HG03060 (cell line): ENCODE data around the gene PTDSS2.
"Not testable (repeated sequence)": the region's sequence is repeated elsewhere in the genome, so short reads cannot be mapped to it uniquely, and the experiment has no call there.

Source experiments
- ATAC-seq: cut with Tn5 transposase; IDR thresholded peaks from one replicate; pipeline ENCODE4 v1.9.1; 2021; ENCODE audit warnings: low read depth, moderate number of reproducible peaks; ENCODE audit not compliant: unreplicated experiment

The PTDSS2 gene

DNA sequence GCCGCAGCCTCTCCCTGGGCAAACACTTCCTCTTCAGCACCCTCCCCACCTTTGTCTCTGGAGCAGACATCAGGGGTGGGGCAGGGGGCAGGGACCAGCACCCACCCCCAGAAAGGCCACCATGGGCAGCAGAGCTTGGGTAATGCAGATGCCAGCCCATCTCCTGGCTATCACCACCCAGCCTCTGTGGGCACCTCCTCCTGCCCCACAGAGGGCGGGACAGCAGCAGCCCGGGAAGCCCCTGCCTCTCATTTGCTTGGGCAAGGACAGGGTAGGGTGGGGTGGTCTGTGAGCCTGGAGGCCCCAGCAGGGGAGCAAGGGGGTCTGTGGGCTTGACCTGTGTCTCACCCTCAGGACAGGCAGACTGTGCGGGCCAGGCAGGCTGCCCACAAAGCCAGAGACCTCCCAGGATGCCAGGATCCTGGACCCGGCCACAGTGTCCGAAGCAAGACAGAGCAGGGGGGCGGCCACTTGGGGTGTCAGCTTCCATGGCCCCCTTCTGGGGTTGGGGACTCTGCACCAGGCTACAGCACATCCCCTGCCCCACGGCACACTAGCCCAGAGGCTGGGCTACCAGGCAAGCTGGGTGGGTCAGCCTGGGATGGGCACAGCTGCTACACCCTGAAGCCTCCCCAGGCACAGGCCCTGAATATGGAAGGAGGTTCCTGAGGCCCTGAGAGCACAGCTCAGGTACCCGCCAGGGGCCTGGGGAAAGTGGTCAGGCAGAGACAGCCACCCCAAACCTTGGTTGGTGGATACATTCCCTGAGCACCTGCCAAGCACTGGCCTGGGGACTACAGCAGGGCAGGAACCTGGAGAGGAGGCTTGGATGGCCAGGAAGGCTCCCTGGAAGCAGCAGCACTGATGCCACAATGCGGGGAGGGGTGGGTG lies 52.5 kb downstream of the PTDSS2 start:
- ATAC-seq = no peak

DNA sequence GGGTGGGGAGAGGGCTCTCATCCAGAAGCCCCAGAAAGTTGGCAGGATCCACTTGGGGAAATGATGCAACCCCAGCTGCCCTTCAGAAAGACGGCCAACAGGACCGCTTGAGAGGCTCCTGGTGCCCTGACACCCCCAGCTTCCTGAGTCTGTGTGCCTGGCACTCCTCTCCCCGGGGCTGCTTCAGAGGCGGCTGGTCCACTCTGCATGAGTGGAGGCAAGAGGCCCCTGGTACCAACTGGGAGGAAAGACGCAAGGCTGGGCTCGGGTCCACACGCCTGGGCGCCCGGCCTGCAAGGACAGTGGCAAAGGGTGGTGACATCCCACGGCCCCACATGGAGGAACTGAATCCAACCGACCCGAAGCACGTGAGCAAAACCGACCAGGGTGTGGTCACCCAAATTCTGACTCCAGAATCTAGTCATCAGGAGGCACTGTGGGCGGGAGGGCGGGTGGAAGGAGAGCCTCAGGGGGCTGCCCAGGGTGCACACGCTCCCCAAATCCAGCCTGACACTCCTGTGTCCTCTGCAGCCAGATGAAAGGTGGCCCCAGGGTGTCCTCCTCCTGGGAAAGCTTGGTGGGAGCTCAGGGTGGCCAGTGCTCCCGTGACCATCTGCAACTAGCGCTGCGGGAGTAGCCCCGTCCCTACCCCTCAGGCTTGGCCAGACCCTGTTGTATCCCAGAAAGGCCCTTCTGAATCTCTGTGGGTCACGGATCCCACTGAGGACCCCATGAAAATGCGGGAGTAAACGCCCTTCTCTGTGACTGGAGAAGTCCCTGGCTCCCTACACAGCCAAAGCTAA lies 53.3 kb downstream of the PTDSS2 start:
- no peak for ATAC-seq

DNA sequence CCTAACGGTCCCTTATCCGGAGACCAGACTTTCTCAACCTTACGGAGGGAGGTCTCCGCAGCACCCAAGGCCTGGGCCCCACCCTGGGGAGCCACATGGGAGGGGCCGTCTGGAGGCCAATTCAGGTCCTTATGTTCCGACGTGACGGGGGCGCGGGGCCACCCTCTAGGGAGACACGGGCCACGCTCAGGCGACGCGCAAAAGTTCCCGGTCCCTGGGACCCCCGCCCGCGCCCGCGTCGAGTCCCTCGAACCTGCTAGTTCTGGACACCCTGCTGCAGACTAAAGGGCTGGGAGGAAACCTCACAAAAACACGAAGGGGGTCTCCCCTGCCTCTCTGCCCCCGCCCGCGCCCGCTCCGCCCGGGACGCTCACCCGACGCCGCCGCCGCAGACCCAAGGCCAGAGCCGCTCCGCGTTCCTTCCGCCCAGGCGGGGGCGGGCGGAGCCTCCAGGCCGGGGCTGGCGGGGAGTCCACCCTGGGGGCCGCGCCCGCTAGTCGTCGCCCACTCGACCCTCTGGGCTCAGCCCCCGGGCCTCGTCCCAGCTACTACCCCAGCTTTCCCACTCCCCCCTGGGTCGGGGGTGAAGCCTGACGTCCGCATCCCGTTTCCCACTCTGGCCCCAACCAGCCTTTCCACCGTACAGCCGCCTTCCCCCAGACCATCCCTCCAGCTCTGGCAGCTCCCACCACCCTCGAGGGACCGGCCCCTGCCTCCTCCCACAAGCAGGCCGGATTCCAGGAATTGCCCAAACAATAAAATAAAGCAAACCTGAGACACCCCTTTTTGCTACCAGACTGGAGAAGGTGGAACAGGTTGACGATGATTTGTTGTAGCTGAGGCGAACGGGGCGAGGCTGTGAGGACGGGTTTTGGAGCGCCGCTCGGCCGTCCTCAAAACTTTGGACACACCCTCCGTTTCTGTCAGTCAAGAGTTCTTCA lies 54.2 kb downstream of the PTDSS2 start:
- no peak for ATAC-seq

DNA sequence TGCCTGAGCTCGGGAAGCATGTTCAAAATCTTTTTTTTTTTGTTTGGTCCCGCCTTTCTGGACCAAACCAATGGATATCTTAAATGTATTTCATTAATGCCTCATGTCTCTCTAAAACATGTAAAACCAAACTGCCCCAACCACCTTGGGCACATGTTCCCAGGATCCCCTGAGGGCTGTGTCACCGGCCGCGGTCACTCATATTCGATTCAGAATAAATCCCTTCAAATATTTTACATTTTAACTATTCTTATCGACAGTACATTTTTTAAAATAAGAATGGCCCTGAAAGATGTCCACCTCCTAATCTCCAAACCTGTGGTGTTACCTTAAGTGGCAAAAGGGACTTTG lies 54.9 kb downstream of the PTDSS2 start:
- ATAC-seq = no peak

DNA sequence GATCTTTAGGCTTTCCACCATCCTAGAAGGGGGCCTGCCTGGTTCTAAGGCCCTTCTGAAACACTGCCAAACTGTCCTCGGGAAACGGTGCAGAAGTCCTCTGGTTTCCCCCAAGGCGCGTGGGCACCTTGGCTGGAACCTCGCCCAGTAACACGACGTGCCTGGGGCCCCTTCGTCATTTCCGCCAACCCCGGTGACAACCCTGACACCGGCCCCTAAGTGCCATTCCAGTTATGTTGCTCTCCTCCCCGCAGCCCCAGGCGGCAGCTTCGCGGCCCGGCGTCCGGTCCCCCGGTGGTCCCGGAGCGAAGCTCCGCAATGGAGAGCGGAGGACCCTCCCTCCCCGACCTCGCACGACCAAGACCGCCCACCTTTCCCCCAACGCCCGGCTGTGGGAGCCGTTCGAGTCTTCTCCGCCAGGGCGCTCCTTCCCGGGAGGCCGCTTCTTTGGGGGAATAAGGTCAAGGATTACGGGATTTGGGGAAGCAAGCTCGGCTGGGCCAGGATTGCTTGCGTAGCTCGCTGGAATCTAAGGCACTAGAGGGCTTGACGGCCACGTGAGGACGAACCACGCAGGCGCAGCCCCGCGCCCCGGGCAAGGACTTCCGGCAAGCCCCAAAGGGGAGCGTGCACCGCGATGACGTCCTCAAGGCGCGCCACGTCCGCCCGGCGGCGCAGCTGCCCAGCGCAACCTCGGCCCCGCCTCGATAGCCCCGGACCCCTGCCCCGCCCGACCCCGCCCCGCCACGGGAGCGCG lies 56.3 kb downstream of the PTDSS2 start:
- ATAC-seq = peak; percentile 48

DNA sequence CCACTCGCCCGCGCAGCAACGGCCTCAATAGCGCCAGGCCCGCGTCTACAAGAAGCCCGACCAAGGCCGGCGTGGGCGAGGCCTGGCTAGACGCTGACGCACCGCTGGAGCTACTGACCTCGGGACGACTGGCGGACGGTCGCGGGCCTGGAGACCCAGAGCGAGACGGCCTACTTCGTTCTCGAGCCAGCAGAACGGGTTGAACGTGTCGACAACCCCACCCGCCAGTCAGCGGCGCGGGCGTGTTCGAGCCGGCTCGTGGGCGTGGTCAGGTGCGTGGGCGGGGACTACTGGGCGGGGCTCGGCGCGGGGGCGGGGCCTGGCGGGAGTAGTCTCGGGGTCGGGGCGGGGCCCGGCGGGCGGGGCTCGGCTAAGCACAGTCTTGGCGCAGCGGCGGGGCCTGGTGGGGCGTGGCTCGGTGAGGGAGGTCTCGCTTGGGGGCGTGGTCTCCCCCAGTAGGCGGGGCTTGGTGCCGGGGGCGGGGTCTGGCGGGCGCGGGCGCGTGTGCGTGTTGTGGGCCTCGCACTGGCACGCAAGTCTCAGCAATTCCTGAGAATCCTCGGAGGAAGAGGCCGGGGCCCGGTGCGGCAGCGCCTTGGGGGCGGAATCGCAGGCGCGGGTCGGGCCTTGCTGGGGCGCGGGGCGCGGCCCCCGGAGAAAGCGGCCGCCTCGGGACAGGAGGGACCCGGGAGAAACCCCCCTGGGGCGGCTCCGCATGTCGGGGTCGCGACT lies 57.1 kb downstream of the PTDSS2 start, which contains the start of gene RNH1:
Gene RNH1, minus strand, starts transcription at position 248 of the 732 bp plus-strand sequence. CDS start 5,080 bp downstream, outside the sequence.
- ATAC-seq = peak; percentile 30

DNA sequence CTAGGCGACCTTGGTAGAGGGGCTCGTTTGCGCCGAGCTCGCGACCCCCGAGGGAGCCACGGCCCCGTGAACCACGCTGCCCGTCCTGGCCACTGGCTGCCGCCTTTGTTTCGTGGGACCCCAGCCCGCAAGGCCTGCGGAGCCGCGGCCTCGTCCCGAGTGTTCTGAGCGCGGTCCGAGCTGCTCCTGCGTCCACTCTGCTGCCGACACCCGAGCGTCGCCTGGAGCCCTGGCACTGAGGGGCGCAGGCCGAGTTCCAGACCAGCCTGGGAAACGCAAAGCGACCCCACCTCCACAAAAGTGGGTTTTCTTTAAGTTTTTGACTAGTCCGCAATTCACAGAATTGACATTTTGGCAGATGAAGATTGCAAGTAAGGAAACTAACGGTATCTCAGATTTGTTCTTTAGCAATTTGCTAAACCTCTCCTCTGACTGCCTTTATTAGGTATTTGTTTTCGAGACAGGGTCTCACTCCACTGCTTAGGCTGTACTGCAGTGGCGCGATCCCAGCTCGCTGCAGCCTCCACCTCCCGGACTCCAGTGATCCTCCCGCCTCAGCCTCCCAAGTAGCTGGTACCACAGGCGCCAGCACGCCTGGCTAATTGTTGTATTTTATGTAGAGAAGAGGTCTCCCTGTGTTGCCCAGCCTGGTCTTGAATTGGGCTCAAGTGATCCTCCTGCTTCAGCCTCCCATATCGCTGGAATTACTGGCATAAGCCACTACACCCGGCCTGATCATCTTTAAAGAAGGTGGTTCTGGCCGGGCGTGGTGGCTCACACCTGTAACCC lies 57.8 kb downstream of the PTDSS2 start:
- no peak for ATAC-seq

DNA sequence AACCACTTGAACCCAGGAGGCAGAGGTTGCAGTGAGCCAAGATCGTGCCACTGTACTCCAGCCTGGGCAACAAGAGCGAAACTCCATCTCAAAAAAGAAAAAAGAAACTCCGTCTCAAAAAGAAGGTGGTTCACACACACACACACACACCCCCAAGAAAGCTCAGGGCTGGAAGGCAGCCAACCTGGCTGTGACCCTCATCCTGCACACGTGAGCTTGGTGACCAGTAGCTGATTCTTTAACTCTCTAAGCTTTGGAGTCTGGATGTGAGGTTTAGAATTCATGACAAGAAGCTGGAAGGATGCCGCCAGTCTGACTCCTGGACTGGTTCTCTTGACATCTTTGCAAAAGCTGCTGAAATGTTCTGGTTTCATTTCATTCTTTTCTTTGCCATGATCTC lies 58.9 kb downstream of the PTDSS2 start:
- ATAC-seq = no peak

DNA sequence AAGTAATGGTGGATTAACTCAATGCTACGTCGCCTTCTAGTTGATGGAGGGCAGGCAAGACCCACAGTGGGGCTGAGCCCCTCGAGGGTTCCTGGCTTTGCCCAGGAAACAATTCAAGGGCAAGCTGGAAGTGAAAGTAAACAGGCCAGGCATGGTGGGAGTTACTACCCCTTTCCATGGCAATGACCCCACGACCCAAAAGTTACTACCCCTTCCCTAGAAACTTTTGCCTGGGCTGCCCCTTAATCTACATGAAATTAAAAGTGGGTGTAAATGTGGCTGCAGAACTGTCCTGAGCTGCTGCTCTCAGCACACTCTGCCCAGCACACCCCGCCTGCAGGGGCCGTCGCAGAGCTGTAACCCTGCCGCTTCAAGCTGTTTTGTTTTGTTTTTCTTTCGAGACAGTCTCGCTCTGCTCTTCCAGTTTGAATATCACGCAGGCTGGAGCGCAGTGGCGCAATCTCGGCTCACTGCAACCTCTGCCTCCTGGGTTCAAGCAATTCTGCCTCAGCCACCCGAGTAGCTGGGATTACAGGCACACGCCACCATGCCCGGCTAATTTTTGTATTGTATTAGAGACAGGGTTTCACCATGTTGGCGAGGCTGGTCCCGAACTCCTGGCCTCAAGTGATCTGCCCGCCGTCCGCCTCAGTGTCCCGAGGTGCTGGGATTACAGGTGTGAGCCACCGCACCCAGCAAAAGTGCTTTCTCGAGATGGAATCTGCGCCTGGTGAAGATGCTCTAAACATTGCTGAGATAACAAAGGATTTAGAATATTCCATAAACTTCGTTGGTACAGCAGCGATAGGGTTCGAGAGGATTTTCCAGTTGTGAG lies 62.9 kb downstream of the PTDSS2 start:
- no peak for ATAC-seq

DNA sequence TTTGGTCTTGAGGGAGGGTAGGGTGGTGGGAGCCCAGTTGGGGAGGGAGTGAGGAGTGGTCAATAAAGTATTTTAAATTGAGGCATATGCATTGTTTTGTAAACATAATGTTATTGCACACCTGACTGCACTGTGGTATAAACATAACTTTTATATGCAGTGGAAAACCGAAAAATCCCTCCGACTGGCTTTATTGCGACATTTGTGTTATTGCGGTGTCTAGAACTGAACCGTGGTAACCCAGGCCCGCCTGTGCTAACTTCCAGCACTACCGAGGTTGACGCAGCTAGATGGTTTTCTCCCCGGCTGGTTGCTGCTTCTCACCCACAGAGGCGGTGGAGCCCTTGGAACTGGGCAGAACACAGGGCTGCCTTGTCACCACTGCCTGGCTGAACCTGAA lies 64.5 kb downstream of the PTDSS2 start:
- no peak for ATAC-seq

DNA sequence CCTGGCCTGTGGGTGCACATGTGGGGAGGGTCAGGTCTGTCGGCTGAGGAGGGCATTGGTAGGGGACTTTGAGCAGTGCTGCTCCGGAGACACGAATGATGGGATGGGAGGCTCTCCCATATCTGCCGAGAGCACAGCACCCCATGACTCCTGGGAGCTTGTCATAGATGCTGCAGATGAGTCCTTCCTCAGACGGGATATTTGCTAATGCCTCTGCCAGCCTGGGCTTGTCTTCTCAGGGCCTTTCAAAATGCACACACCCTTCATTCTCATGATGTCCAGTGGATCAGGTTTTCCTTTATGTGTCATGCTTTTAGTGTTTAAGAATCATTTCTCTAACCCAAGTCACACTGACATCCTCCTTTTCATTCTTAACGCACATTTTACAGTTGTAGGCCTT lies 65.1 kb downstream of the PTDSS2 start:
- ATAC-seq = no peak

DNA sequence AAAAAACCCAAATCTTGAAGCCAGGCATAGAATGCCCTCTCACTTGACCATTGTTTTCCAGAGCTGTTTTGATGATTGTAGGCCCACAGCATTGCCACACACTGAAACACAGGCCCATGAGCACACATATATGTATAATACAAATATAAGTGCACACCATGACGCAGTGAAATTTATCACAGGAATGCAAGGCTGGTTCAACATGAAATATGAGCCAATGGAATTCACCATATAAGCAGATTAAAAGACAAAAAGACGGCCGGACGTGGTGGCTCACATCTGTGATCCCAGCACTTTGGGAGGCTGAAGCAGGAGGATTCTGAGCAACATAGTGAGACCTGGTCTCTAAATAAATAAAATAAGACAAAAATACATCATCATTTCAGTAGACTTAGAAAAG lies 66.3 kb downstream of the PTDSS2 start:
- no peak for ATAC-seq

DNA sequence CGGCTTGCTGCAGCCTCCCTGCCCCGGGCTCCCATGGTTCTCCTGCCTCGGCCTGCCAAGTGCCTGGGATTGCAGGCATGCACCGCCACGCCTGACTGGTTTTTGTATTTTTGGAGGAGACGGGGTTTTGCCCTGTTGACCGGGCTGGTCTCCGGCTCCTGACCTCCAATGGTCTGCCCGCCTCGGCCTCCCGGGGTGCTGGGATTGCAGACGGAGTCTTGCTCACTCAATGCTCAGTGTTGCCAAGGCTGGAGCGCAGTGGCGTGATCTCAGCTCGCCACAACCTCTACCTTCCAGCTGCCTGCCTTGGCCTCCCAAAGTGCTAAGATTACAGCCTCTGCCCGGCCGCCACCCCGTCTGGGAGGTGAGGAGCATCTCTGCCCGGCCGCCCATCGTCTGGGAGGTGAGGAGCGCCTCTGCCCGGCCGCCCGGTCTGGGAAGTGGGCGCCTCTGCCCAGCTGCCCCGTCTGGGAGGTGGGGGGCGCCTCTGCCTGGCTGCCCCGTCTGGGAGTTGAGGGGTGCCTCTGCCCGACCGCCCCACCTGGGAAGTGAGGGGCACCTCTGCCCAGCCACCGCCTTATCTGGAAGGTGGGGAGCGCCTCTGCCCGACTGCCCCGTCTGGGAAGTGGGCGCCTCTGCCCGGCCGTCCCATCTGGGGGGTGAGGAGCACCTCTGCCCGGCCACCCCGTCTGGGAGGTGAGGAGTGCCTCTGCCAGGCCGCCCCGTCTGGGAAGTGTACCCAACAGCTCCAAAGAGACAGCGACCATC lies 67.0 kb downstream of the PTDSS2 start:
- ATAC-seq = not testable (repeated sequence)

DNA sequence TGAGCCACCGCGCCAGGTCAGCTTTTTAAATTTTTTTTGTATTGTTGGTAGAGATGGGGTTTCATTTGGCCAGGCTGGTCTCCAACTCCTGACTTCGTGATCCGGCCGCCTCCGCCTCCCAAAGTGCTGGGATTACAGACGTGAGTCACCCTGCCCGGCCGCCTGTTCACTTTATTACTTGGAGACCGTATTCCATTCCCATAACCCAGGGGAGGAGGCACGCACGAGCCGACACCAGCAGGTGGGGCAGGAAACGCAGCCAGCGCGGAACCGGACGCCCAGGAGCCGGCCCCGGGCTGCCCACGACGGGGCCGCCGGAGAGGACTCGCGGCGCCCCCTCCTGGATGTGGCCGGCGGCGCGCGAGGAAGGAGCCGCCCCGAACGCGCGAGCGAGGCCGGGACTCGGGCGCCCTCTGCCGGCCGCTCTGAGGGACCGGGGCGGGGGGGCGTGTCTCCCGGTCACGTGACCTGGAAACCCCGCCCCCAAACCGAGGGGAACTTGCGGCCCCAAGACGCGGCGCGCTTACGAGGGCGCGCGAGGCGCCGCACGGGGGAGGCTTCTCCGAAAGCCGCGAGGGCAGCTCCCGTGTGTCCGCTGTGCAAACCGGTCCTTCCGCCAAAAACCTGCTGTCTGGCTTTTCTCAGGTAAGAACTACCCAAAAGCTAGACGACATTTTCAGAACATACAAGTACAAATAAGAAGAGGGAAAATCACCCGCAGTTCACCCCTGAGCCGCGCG lies 68.6 kb downstream of the PTDSS2 start:
- ATAC-seq = no peak

DNA sequence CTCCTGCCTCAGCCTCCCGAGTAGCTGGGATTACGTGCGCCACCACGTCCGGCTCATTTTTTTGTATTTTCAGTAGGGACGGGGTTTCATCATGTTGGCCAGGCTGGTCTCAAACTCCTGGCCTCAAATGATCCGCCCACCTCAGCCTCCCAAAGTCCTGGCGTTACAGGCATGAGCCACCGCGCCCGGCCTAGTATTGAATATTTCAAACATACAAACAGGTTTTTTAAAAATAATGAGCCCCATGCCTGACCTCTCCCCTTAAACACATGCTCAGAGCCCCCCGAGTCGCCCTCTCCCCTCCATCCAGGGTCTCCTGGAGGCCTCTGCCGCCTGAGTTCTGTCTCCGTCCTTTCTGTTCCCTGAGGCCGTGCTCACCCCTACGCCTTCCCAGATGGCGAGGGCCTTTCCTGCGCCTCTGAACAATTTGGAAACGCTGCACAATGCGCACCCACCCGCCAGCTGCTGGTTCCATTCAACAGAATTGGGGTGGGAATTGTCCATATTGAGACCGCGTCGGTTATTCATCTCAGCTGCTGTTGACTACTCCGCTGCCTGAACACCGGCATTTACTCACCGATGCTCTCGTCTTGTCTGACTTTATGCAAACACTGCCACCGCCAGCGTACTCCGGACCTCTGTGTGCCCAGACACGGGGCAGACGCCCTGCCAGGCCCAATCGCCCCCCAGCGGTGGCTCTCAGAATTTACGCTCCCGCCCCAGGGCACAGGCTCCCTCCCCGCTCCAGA lies 70.5 kb downstream of the PTDSS2 start:
- ATAC-seq = no peak
